GM12874 (cell line): ENCODE results near the gene KCNK10.

ENCODE experiments used
- TF ChIP-seq, protein P1 (sequence below): IDR thresholded peaks from 2 replicates; pipeline ENCODE4 v1.5.1; 2011; ENCODE audit warnings: low read depth, mild to moderate bottlenecking, control low read depth, low read length, moderate library complexity; ENCODE audit not compliant: insufficient read depth

The KCNK10 gene

DNA sequence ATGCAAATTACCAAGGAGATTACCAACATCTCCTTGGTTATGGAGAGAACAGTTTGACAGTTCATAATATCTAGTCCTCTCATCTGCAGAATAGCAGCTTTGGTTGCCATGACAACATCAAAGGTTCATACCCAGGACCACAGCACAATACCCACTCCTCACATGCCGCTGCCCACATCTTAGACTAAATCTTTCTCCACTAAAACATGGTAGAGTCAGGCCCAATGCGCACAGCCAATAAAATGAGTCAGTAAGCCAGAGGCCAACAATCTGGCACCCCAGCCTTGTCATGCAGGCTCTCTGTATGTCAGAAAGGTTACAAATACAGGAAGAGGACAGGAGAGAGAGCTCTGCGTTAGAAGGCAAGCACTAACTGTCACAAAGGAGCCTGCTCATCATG lies 70.6 kb downstream of the KCNK10 start:
- TF ChIP-seq, protein P1, sequence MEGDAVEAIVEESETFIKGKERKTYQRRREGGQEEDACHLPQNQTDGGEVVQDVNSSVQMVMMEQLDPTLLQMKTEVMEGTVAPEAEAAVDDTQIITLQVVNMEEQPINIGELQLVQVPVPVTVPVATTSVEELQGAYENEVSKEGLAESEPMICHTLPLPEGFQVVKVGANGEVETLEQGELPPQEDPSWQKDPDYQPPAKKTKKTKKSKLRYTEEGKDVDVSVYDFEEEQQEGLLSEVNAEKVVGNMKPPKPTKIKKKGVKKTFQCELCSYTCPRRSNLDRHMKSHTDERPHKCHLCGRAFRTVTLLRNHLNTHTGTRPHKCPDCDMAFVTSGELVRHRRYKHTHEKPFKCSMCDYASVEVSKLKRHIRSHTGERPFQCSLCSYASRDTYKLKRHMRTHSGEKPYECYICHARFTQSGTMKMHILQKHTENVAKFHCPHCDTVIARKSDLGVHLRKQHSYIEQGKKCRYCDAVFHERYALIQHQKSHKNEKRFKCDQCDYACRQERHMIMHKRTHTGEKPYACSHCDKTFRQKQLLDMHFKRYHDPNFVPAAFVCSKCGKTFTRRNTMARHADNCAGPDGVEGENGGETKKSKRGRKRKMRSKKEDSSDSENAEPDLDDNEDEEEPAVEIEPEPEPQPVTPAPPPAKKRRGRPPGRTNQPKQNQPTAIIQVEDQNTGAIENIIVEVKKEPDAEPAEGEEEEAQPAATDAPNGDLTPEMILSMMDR: no peak

DNA sequence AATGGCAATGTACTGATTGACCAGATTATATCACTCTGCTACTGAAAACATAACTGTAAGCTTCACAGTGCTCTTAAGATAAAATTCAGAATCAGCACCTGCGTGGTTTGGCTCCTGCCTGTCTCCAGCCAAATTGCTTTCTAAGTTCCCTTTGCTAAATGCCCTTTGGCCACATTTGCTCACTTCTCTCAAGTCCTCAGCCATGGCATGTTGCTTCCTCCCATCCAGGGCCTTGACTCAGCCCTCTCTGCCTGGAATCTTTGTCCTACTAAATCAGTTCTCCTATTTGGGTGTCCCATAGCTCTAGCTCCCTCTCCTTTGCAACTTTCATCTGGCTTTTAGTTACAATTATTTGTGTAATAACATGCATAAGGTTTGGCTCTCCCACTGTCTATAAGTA lies 71.4 kb downstream of the KCNK10 start:
- TF ChIP-seq, protein P1: no peak

DNA sequence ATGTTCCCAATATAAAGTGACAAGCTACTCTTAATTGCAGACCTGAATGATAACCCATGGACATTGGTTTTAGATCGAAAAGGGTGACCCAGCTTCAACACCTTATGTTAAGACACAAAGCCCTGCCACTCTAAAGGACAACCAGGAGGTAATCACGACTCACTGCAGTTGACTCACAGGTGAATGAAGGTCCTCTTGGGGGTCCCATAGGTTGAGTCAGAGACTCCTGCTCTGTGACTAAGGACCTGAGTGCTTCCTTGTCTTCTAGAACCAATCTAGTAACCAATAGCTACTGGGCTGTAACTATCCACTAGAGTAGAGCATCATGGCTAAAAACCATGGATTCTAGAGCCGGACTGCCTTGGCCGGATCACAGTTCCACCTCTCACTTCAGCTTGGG lies 73.8 kb downstream of the KCNK10 start:
- TF ChIP-seq, protein P1: no peak

DNA sequence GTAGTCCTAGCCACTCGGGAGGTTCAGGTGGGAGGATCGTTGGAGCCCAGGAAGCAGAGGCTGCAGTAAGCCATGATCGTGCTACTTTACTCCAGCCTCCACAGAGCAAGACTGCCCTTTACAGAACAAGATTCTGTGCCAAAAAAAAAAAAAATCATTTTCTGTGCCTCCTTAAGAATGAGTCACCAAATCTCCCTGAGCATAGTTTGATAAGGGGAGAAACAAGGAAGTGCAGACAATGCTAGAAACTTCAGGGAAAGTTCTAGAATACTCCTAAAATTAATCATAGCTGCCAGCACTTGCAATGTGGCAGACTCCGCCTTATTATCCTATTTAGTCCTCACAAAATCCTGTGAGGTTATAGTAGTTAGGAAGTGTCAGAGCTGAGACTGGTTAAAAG lies 74.5 kb downstream of the KCNK10 start:
- TF ChIP-seq, protein P1: no peak

GRCh38 chr14:88247228-88247627 lies 75.8 kb downstream of the KCNK10 start:
- TF ChIP-seq, protein P1: no peak

DNA sequence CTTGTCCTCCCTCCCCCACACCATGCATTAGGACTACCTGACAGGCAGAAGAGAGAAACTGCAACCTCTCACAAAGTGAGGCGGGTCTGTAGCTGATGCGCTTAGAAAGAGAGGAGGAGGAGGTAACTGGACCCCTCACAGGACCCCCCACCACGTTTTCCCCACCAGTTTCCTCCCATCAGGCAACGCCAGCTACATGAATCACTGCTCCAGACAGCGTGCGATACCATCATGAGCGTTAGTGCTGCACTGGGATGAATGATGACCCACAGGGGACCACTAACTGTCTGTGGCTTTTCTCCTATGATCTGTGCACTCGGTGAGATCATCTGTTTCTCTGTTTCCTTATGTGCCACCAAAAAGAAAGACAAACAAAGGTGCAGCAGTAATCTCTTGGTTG lies 77.7 kb downstream of the KCNK10 start:
- TF ChIP-seq, protein P1: no peak

DNA sequence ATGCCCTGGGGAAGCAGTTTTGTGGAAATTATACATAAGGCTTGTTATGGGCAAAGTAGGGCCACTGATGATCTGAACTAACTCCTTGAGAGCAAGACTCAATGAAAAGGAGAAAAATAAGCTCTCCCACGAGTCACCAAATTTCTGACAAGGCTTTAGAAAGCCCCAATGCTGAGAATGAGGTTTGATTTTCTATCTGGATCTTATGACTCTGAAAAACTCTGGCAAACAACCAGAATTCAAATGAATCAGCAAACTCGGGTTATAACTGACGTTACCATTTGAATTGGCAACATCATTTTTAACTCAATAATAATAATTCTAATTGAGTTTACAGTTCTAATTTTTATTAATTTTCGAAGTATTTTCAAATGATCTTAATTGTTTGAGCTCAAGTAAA lies 79.1 kb downstream of the KCNK10 start:
- TF ChIP-seq, protein P1: no peak

GRCh38 chr14:88242446-88242845 lies 80.6 kb downstream of the KCNK10 start:
- TF ChIP-seq, protein P1: no peak
